GM23338 (cell line): ENCODE measurements around the gene TENM3.

ENCODE experiments used
- CREB1 ChIP-seq: fragments of 250-450 bp; sonication (Bioruptor Pico); IDR thresholded peaks from 2 replicates; pipeline ENCODE4 v1.5.0; 2020; ENCODE audit warnings: low read depth, mild to moderate bottlenecking, moderate library complexity
- EZH2 ChIP-seq: fragments of 200-600 bp; sonication (generic); IDR thresholded peaks from one replicate; pipeline ENCODE4 v1.8.0; 2017; ENCODE audit warnings: antibody characterized with exemption, mild to moderate bottlenecking, low read depth; ENCODE audit not compliant: unreplicated experiment
- EZH2phosphoT487 ChIP-seq: fragments of 200-600 bp; sonication (generic); IDR thresholded peaks from one replicate; pipeline ENCODE4 v1.8.1; 2018; ENCODE audit warnings: antibody characterized with exemption; ENCODE audit not compliant: unreplicated experiment
- POLR2AphosphoS5 ChIP-seq: IDR thresholded peaks from 2 replicates; pipeline ENCODE4 v1.6.1; 2016; ENCODE audit warnings: antibody characterized with exemption, low read depth
- STAT1 ChIP-seq: IDR thresholded peaks from one replicate; pipeline ENCODE4 v1.6.1; 2016; ENCODE audit warnings: antibody characterized with exemption; ENCODE audit not compliant: unreplicated experiment
- ZNF331 ChIP-seq: fragments of 250-450 bp; sonication (Bioruptor Pico); IDR thresholded peaks from 2 replicates; pipeline ENCODE4 v1.5.0; 2020; ENCODE audit warnings: low read depth, mild to moderate bottlenecking, moderate library complexity
- ZNF462 ChIP-seq: fragments of 250-450 bp; sonication (Bioruptor Pico); IDR thresholded peaks from 2 replicates; pipeline ENCODE4 v1.5.0; 2020; ENCODE audit warnings: mild to moderate bottlenecking, moderate library complexity
- TF ChIP-seq, protein P1 (sequence below), 2 experiments: fragments of 200-600 bp in 1 of 2; sonication (generic) in 1 of 2; conservative IDR thresholded peaks; 2 replicates each; pipeline versions ENCODE4 v1.5.1 to v1.6.1; 2016 to 2017; ENCODE audit warnings: antibody characterized with exemption in 2 of 2, low read depth in 2 of 2, mild to moderate bottlenecking in 2 of 2, moderate library complexity in 1 of 2
- TF ChIP-seq, protein P2 (sequence below): IDR thresholded peaks from one replicate; pipeline ENCODE4 v1.6.1; 2018; ENCODE audit warnings: antibody characterized with exemption; ENCODE audit not compliant: unreplicated experiment

DNA sequence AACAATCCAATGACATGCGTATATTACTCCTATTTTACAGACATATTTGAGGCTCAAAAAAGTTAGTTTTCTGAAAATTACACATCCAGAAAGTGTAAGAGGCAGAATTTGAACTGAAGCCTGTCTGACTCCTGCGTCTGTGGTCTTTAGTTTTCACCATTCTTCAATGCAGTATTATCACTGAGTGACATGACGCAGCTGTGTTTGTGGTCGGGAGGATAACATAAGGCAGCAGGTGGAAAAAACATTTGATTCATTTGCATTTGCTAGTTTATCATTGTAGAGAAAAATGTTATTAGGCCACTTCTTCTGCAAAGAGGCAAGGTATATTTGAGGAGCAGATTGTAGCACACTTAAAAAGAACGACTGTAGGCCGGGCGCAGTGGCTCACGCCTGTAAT is 186.7 kb downstream of the TENM3 start:
- TF ChIP-seq, protein P1, sequence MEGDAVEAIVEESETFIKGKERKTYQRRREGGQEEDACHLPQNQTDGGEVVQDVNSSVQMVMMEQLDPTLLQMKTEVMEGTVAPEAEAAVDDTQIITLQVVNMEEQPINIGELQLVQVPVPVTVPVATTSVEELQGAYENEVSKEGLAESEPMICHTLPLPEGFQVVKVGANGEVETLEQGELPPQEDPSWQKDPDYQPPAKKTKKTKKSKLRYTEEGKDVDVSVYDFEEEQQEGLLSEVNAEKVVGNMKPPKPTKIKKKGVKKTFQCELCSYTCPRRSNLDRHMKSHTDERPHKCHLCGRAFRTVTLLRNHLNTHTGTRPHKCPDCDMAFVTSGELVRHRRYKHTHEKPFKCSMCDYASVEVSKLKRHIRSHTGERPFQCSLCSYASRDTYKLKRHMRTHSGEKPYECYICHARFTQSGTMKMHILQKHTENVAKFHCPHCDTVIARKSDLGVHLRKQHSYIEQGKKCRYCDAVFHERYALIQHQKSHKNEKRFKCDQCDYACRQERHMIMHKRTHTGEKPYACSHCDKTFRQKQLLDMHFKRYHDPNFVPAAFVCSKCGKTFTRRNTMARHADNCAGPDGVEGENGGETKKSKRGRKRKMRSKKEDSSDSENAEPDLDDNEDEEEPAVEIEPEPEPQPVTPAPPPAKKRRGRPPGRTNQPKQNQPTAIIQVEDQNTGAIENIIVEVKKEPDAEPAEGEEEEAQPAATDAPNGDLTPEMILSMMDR (conservative IDR thresholded peaks at IDR 0.05; ENCODE audit: low read depth in 2 of 2) = no peak
- TF ChIP-seq, protein P2, sequence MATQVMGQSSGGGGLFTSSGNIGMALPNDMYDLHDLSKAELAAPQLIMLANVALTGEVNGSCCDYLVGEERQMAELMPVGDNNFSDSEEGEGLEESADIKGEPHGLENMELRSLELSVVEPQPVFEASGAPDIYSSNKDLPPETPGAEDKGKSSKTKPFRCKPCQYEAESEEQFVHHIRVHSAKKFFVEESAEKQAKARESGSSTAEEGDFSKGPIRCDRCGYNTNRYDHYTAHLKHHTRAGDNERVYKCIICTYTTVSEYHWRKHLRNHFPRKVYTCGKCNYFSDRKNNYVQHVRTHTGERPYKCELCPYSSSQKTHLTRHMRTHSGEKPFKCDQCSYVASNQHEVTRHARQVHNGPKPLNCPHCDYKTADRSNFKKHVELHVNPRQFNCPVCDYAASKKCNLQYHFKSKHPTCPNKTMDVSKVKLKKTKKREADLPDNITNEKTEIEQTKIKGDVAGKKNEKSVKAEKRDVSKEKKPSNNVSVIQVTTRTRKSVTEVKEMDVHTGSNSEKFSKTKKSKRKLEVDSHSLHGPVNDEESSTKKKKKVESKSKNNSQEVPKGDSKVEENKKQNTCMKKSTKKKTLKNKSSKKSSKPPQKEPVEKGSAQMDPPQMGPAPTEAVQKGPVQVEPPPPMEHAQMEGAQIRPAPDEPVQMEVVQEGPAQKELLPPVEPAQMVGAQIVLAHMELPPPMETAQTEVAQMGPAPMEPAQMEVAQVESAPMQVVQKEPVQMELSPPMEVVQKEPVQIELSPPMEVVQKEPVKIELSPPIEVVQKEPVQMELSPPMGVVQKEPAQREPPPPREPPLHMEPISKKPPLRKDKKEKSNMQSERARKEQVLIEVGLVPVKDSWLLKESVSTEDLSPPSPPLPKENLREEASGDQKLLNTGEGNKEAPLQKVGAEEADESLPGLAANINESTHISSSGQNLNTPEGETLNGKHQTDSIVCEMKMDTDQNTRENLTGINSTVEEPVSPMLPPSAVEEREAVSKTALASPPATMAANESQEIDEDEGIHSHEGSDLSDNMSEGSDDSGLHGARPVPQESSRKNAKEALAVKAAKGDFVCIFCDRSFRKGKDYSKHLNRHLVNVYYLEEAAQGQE = no peak
- no peak for TF ChIP-seq EZH2phosphoT487
- no peak for TF ChIP-seq CREB1 (CRISPR knock-in tag)
- TF ChIP-seq POLR2AphosphoS5 = no peak
- no peak for TF ChIP-seq ZNF462
- TF ChIP-seq EZH2 = no peak
- TF ChIP-seq ZNF331 (CRISPR knock-in tag) = no peak
- TF ChIP-seq STAT1 = no peak
